C4-2B (cell line): ENCODE results near the gene PRTG.

ENCODE experiments used
- ZFX ChIP-seq: fragments of 450-650 bp; IDR thresholded peaks from 2 replicates; pipeline ENCODE4 v1.6.1; 2017
- TF ChIP-seq, protein P1 (sequence below): fragments of 450-650 bp; conservative IDR thresholded peaks from 2 replicates; pipeline ENCODE4 v1.5.1; 2017; ENCODE audit warnings: mild to moderate bottlenecking

DNA sequence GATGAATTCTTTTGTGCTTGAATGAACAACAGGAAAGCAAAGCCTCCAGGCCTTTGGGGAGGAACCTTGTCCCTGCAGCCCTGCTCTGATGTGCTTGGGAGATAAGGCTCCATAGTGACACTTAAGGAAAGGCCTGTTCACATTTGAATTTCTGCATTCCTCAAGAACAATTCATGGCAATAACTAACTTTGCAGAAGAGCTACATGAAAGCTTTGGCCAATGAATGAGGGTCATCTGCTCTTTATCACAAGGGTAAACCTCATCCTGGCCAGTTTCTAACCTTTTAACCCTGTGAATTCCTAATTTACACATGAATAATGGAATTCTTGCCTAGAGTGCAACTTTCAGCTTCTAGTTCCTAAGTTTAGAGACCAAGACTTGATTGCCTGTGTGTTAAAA lies 5.6 kb downstream of the PRTG start:
- TF ChIP-seq, protein P1, sequence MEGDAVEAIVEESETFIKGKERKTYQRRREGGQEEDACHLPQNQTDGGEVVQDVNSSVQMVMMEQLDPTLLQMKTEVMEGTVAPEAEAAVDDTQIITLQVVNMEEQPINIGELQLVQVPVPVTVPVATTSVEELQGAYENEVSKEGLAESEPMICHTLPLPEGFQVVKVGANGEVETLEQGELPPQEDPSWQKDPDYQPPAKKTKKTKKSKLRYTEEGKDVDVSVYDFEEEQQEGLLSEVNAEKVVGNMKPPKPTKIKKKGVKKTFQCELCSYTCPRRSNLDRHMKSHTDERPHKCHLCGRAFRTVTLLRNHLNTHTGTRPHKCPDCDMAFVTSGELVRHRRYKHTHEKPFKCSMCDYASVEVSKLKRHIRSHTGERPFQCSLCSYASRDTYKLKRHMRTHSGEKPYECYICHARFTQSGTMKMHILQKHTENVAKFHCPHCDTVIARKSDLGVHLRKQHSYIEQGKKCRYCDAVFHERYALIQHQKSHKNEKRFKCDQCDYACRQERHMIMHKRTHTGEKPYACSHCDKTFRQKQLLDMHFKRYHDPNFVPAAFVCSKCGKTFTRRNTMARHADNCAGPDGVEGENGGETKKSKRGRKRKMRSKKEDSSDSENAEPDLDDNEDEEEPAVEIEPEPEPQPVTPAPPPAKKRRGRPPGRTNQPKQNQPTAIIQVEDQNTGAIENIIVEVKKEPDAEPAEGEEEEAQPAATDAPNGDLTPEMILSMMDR: no peak
- no peak for TF ChIP-seq ZFX
